Gastrocnemius medialis (tissue), 4 donors: ENCODE measurements around the gene CAPZB. TPM values are rescaled to one million over a fixed set of nuclear protein-coding genes. Genes with fewer than 3 reads are reported as not detected.

ENCODE experiments used
- ATAC-seq, 2 donors: fragments of 150-250 bp; one replicate each; pipeline ENCODE4 v1.9.1; 2016
- DNase-seq, 2 donors: peaks; one replicate each; pipeline ENCODE4 v3.0.0-alpha.2; 2019
- H3K27ac ChIP-seq, 4 donors: fragments of 200-600 bp; sonication (generic); 1 replicate in 1 of 4; 2 replicates in 3 of 4; pipeline ENCODE4 v1.5.1; 2016 to 2018; ENCODE audit warnings: mild to moderate bottlenecking in 2 of 4, moderate library complexity in 1 of 4
- H3K27me3 ChIP-seq, 3 donors: fragments of 200-600 bp; sonication (generic) in 2 of 3; 1 replicate in 1 of 3; 2 replicates in 2 of 3; pipeline versions ENCODE4 v1.5.1 to v1.6.0; 2016 to 2019; ENCODE audit warnings: mild to moderate bottlenecking in 1 of 3, moderate library complexity in 1 of 3
- H3K36me3 ChIP-seq, 2 donors: fragments of 200-600 bp; sonication (generic) in 1 of 2; one replicate each; pipeline ENCODE4 v1.5.1; 2017 to 2018
- H3K4me1 ChIP-seq, 2 donors: fragments of 200-600 bp; sonication (generic) in 1 of 2; one replicate each; pipeline ENCODE4 v1.5.1; 2016 to 2017; ENCODE audit warnings: mild to moderate bottlenecking in 2 of 2
- H3K4me3 ChIP-seq, 4 donors: fragments of 200-600 bp; sonication (generic) in 3 of 4; 1 replicate in 1 of 4; 2 replicates in 3 of 4; pipeline ENCODE4 v1.5.1; 2016 to 2019; ENCODE audit warnings: mild to moderate bottlenecking in 2 of 4
- H3K9me3 ChIP-seq, 3 donors: fragments of 200-600 bp; sonication (generic) in 2 of 3; 1 replicate in 1 of 3; 2 replicates in 2 of 3; pipeline ENCODE4 v1.5.1; 2016 to 2019
- CTCF ChIP-seq, 5 experiments: fragments of 450-650 bp in 3 of 5; fragments of 200-600 bp in 2 of 5; sonication (generic) in 2 of 5; IDR thresholded peaks in 4 of 5; conservative IDR thresholded peaks in 1 of 5; 1 replicate in 4 of 5; 2 replicates in 1 of 5; pipeline ENCODE4 v1.5.1; 2016 to 2019; ENCODE audit warnings: antibody characterized with exemption in 5 of 5, mild to moderate bottlenecking in 3 of 5, moderate library complexity in 3 of 5
- POLR2A ChIP-seq, 2 donors: fragments of 450-650 bp; IDR thresholded peaks; one replicate each; pipeline ENCODE4 v1.6.1; 2017; ENCODE audit warnings: antibody characterized with exemption in 2 of 2, mild to moderate bottlenecking in 2 of 2, moderate library complexity in 2 of 2
- in situ Hi-C, 4 donors: fragments of 200-750 bp; cut with MboI; loops; one replicate each; pipeline versions ENCODE4 v1.15.0 to v1.8.0; 2017; ENCODE audit warnings: low sequenced_read_pairs in 4 of 4
- intact Hi-C: fragments of 100-400 bp; cut with DNase I; formaldehyde crosslinking; loops from one replicate; pipeline ENCODE4 v1.15.1; 2023; ENCODE audit warnings: low total_unique reads
- total RNA-seq, 4 donors: library from RNA; depleted of rRNA; stranded (reverse); fragments of >200 nt; gene quantifications; one replicate each; pipeline versions ENCODE4 v1.1.0 to v1.2.3, GENCODE V29; 2016

Gene CAPZB
- total RNA-seq, 4 donors from 2014 or later = 48.6 to 93.8 (median 74.9) TPM

DNA sequence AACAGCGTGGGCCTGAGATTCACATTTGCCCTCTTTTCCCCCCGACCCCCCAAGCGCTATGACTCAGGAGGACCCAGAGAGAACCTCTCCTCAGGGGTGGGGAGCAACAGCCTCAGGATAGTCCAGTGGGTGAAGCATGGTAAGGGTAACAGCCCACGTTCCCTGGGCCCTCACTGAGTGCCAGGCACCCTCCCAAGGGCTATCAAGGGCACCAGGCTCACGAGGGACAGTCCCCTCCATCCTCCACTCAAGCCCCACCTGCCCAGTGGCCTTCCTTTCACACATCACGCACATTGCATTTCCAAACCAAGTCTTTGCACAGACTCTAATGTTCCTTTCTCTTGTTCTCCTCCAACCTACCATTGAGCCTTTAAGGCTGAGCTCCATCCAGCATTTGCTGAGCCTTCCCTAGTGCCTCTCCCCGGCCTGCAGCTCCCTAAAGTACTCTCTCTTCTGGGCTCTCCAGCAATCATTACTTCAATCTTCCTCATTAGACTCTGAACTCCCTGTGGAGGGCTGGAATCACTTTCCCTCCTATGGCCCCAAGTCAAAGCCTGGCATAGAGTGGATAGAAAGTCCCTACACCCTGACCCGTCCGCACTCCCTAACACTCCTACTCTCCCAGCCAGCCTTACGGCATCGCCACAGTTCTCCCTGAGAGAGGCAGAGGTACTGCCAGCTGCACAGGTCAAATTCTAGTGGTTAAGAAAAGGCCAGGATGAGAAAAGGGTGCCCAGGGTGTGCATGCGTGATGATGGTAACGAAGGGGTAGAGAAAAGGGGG lies 174.4 kb downstream of the CAPZB start:
- H3K27ac ChIP-seq = peak overlapping the region; percentile 63 to 97 (median 84)
- ATAC-seq = no peak
- intact Hi-C loops (loop anchor here (5.0 to 10.0 kb wide), 2 partner anchors 59 to 344 kb away; partner anchors contain the start of genes EMC1 and MRTO4), in situ Hi-C loops (no loop called here)
- no peaks in the 10 kb centered on the region for H3K27me3 ChIP-seq
- no peak for TF ChIP-seq CTCF (IDR thresholded peaks at IDR 0.05 in 4 of 5, conservative IDR thresholded peaks at IDR 0.05 in 1 of 5)
- no peaks in the 10 kb centered on the region for H3K9me3 ChIP-seq
- H3K36me3 ChIP-seq = peaks cover 0 to 27% of the 10 kb centered on the region in 2 donors
- H3K4me1 ChIP-seq = peaks cover 19 to 20% of the 10 kb centered on the region in 2 donors
- DNase-seq = no peak
- H3K4me3 ChIP-seq = peak overlapping the region; percentile 69 to 97 (median 80)

GRCh38 chr1:19310061-19310460 lies 175.3 kb downstream of the CAPZB start:
- Histone ChIP-seq H3K27me3 (no peaks in the 10 kb centered on the region), H3K4me3 (no peak overlapping the region), H3K4me1 (peaks cover 19 to 20% of the 10 kb centered on the region in 2 donors), H3K36me3 (peaks cover 0 to 35% of the 10 kb centered on the region in 2 donors), H3K9me3 (no peaks in the 10 kb centered on the region), H3K27ac (no peak overlapping the region)
- intact Hi-C loops (loop anchor here (5.0 to 10.0 kb wide), 2 partner anchors 58 to 345 kb away; partner anchors contain the start of genes EMC1 and MRTO4), in situ Hi-C loops (no loop called here)
- TF ChIP-seq POLR2A (IDR thresholded peaks at IDR 0.05) (no peak), CTCF (IDR thresholded peaks at IDR 0.05 in 4 of 5, conservative IDR thresholded peaks at IDR 0.05 in 1 of 5) (no peak)
- DNase-seq (no peak), ATAC-seq (no peak)

- no peaks in the 10 kb centered on the region for H3K27me3 ChIP-seq
- H3K36me3 ChIP-seq = peaks cover 0 to 43% of the 10 kb centered on the region in 2 donors
- intact Hi-C loops (no loop called here), in situ Hi-C loops (no loop called here)
- no peak overlapping the region for H3K4me3 ChIP-seq
- DNase-seq (no peak), ATAC-seq (no peak)
- TF ChIP-seq CTCF (IDR thresholded peaks at IDR 0.05 in 4 of 5, conservative IDR thresholded peaks at IDR 0.05 in 1 of 5) (no peak), POLR2A (IDR thresholded peaks at IDR 0.05) (no peak)
- peaks cover 19 to 20% of the 10 kb centered on the region in 2 donors for H3K4me1 ChIP-seq
- H3K27ac ChIP-seq = no peak overlapping the region
- H3K9me3 ChIP-seq = no peaks in the 10 kb centered on the region
Observed at GRCh38 chr1:19309123-19309813, 176.1 kb downstream of the CAPZB start.

- in situ Hi-C loops (no loop called here), intact Hi-C loops (no loop called here)
- peaks cover 0 to 51% of the 10 kb centered on the region in 2 donors for H3K36me3 ChIP-seq
Observed at GRCh38 chr1:19308509-19308907, 176.8 kb downstream of the CAPZB start.

More at GRCh38 chr1:19308509-19308907, 176.8 kb downstream of the CAPZB start:
- TF ChIP-seq CTCF (IDR thresholded peaks at IDR 0.05 in 4 of 5, conservative IDR thresholded peaks at IDR 0.05 in 1 of 5) = no peak
- no peak for TF ChIP-seq POLR2A (IDR thresholded peaks at IDR 0.05)
- Histone ChIP-seq H3K4me1 (peaks cover 18 to 19% of the 10 kb centered on the region in 2 donors), H3K4me3 (no peak overlapping the region), H3K27me3 (no peaks in the 10 kb centered on the region), H3K9me3 (no peaks in the 10 kb centered on the region), H3K27ac (no peak overlapping the region)
- ATAC-seq (no peak), DNase-seq (no peak)
